HEK293T (cell line): ENCODE data around the gene LSM14B.

Source experiments
- BHLHE40 ChIP-seq: fragments of 450-650 bp; IDR thresholded peaks from 2 replicates; pipeline ENCODE4 v1.6.1; 2016; ENCODE audit warnings: mild to moderate bottlenecking, moderate library complexity, borderline replicate concordance
- ELF4 ChIP-seq: fragments of 450-650 bp; IDR thresholded peaks from 2 replicates; pipeline ENCODE4 v1.6.1; 2017; ENCODE audit warnings: antibody characterized with exemption
- FOXM1 ChIP-seq: fragments of 450-650 bp; IDR thresholded peaks from 2 replicates; pipeline ENCODE4 v1.6.1; 2017; ENCODE audit warnings: mild to moderate bottlenecking, borderline replicate concordance
- HDGF ChIP-seq: fragments of 450-650 bp; IDR thresholded peaks from 2 replicates; pipeline ENCODE4 v1.6.1; 2017; ENCODE audit warnings: antibody characterized with exemption, borderline replicate concordance
- L3MBTL2 ChIP-seq: fragments of 450-650 bp; conservative IDR thresholded peaks from 2 replicates; pipeline ENCODE4 v1.6.1; 2016; ENCODE audit warnings: mild to moderate bottlenecking
- SP1 ChIP-seq: fragments of 450-650 bp; IDR thresholded peaks from 2 replicates; pipeline ENCODE4 v1.6.1; 2017
- SUZ12 ChIP-seq: fragments of 450-650 bp; IDR thresholded peaks from 2 replicates; pipeline ENCODE4 v1.6.1; 2016; ENCODE audit warnings: mild to moderate bottlenecking
- ZNF384 ChIP-seq: fragments of 450-650 bp; IDR thresholded peaks from 2 replicates; pipeline ENCODE4 v1.6.1; 2016

- TF ChIP-seq ELF4, result no peak
- TF ChIP-seq FOXM1, result no peak
- TF ChIP-seq SP1, result no peak
- TF ChIP-seq SUZ12, result no peak
- no peak for TF ChIP-seq ZNF384
- no peak for TF ChIP-seq HDGF
- no peak for TF ChIP-seq BHLHE40
- TF ChIP-seq L3MBTL2, result no peak
Observed at GRCh38 chr20:62183426-62184142, 61.3 kb downstream of the LSM14B start.
